Measurements from ENCODE around the gene PLCB1. TPM values are rescaled to one million over a fixed set of nuclear protein-coding genes. Genes with fewer than 3 reads are reported as not detected.

The PLCB1 gene
- total and polyA plus RNA-seq, 2 of the 4 experiments (the other 2 are of a cell fraction): 5.6 to 16.1 TPM

DNA sequence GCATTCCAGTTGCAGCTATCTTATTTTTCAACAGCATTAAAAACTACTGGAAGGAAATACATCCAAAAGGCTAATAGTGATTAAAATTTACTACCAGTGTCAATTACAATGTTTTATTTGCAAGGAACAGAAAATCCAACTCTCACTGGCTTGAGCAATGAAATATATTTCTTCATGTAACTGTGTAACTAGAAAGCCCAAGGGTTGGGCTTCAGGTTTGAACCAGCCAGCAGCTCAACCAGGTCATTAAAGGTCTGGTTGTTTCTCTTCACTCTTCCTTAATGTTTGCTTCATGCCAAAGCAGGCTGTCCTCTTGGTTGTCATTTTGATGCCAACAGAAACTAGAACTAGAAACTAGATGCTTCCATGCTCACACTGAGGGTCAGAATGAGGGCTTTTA is 437.7 kb downstream of the PLCB1 start:
- Histone ChIP-seq H2AK9ac (replicated peaks; ENCODE audit: low read depth, low read length, poor library complexity) (no peak overlapping the region), H4K91ac (ENCODE audit: insufficient read depth, low read depth, low read length) (no peak overlapping the region), H2BK15ac (ENCODE audit: low read depth, low read length) (no peak overlapping the region), H3K9me3 (ENCODE audit: control insufficient read depth, insufficient read depth, low read length) (no peaks in the 10 kb centered on the region), H3K9me1 (ENCODE audit: insufficient read depth, low read length) (no peaks in the 10 kb centered on the region), H2AK5ac (ENCODE audit: low read depth, low read length) (no peak overlapping the region), H2BK120ac (ENCODE audit: low read depth, low read length) (no peak overlapping the region), H3K27me3 (ENCODE audit: control insufficient read depth, insufficient read depth, low read length) (no peaks in the 10 kb centered on the region), H3K36me3 (ENCODE audit: control insufficient read depth, insufficient read depth, low read length) (no peaks in the 10 kb centered on the region), H4K5ac (ENCODE audit: low read depth, low read length) (no peak overlapping the region), H2AFZ (replicated peaks; ENCODE audit: low read length, poor library complexity) (no peak overlapping the region), H3K27ac (ENCODE audit: insufficient read depth, low read length) (no peak overlapping the region), H4K8ac (ENCODE audit: low read depth in 2 of 2, low read length in 2 of 2) (no peak overlapping the region), H3K4me1 (ENCODE audit: control insufficient read depth, insufficient read depth, low read length) (peaks cover 3% of the 10 kb centered on the region), H3K79me1 (ENCODE audit: low read depth in 1 of 2, low read length in 2 of 2) (no peaks in the 10 kb centered on the region; a peak in 1 of 4 replicates), H2BK20ac (ENCODE audit: low read depth, low read length) (no peak overlapping the region), H3K9ac (ENCODE audit: low read depth, low read length) (no peak overlapping the region), H3K4me2 (ENCODE audit: low read depth, low read length) (no peak overlapping the region), H3K56ac (ENCODE audit: extremely low read depth, insufficient read depth, low read length) (no peak overlapping the region), H3K18ac (ENCODE audit: low read depth, low read length) (no peak overlapping the region), H2BK5ac (ENCODE audit: low read depth, low read length, poor library complexity, severe bottlenecking) (no peak overlapping the region), H4K20me1 (ENCODE audit: insufficient read depth, low read length) (no peaks in the 10 kb centered on the region), H3K23ac (ENCODE audit: low read depth, low read length) (no peak overlapping the region), H3K4ac (ENCODE audit: low read depth, low read length) (no peak overlapping the region), H3K4me3 (ENCODE audit: insufficient read depth, low read depth, low read length) (no peak overlapping the region), H3K14ac (replicated peaks; ENCODE audit: low read depth, low read length) (no peak overlapping the region)
- DNase-seq (no peak), ATAC-seq (ENCODE audit: low read depth) (no peak)
- in situ Hi-C loops (cut with MboI; ENCODE audit: low sequenced_read_pairs) (loop anchor here (5.0 kb wide), 1 partner anchor 53 kb away; no protein-coding TSS in a partner anchor), intact Hi-C loops (cut with micrococcal nuclease) (no loop called here), dilution Hi-C loops (cut with HindIII; ENCODE audit: low sequenced_read_pairs, unreplicated experiment) (no loop called here)
- POLR2A ChIA-PET (ENCODE audit: unreplicated experiment): no interaction called here
- CTCF ChIA-PET: no interaction called here
- no peak for TF ChIP-seq MAFK (IDR thresholded peaks at IDR 0.05; ENCODE audit: low read depth, low read length)
- TF ChIP-seq, protein P1, sequence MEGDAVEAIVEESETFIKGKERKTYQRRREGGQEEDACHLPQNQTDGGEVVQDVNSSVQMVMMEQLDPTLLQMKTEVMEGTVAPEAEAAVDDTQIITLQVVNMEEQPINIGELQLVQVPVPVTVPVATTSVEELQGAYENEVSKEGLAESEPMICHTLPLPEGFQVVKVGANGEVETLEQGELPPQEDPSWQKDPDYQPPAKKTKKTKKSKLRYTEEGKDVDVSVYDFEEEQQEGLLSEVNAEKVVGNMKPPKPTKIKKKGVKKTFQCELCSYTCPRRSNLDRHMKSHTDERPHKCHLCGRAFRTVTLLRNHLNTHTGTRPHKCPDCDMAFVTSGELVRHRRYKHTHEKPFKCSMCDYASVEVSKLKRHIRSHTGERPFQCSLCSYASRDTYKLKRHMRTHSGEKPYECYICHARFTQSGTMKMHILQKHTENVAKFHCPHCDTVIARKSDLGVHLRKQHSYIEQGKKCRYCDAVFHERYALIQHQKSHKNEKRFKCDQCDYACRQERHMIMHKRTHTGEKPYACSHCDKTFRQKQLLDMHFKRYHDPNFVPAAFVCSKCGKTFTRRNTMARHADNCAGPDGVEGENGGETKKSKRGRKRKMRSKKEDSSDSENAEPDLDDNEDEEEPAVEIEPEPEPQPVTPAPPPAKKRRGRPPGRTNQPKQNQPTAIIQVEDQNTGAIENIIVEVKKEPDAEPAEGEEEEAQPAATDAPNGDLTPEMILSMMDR (conservative IDR thresholded peaks at IDR 0.05; ENCODE audit: low read depth, low read length): no peak
- no peak for TF ChIP-seq CEBPB (IDR thresholded peaks at IDR 0.05; ENCODE audit: low read depth, low read length)
- no peak for TF ChIP-seq NFE2L2 (IDR thresholded peaks at IDR 0.05; ENCODE audit: low read depth, low read length)
- no peak for TF ChIP-seq CHD1 (IDR thresholded peaks at IDR 0.05; ENCODE audit: low read depth, low read length)
- TF ChIP-seq, protein P2, sequence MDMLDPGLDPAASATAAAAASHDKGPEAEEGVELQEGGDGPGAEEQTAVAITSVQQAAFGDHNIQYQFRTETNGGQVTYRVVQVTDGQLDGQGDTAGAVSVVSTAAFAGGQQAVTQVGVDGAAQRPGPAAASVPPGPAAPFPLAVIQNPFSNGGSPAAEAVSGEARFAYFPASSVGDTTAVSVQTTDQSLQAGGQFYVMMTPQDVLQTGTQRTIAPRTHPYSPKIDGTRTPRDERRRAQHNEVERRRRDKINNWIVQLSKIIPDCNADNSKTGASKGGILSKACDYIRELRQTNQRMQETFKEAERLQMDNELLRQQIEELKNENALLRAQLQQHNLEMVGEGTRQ (IDR thresholded peaks at IDR 0.05; ENCODE audit: low read depth, low read length): no peak
- BruUV-seq (replicated peaks): no TSS peak
